Adrenal gland (tissue), 12 donors: ENCODE results near the gene CLEC14A. TPM values are rescaled to one million over a fixed set of nuclear protein-coding genes. Genes with fewer than 3 reads are reported as not detected.

Experiments
- DNase-seq, 7 donors: peaks; one replicate each; pipeline ENCODE4 v3.0.0-alpha.2; 2019 to 2020
- H3K27ac ChIP-seq, 5 donors: fragments of 200-600 bp; sonication (generic) in 4 of 5; 1 replicate in 3 of 5; 2 replicates in 2 of 5; pipeline versions ENCODE4 v1.5.1 to v1.8.0; 2016 to 2020; ENCODE audit warnings: mild to moderate bottlenecking in 1 of 5
- H3K27me3 ChIP-seq: fragments of 200-600 bp; 2 replicates; pipeline ENCODE4 v1.8.0; 2021
- H3K36me3 ChIP-seq, 2 donors: fragments of 200-600 bp; replicated peaks in 1 of 2; 1 replicate in 1 of 2; 2 replicates in 1 of 2; pipeline versions ENCODE4 v1.5.1 to v1.8.0; 2018 to 2022
- H3K4me1 ChIP-seq, 2 donors: fragments of 200-600 bp; replicated peaks in 1 of 2; 1 replicate in 1 of 2; 2 replicates in 1 of 2; pipeline versions ENCODE4 v1.5.1 to v1.8.0; 2018 to 2021
- H3K4me3 ChIP-seq, 4 donors: fragments of 200-600 bp; sonication (generic) in 3 of 4; one replicate each; pipeline ENCODE4 v1.5.1; 2016 to 2018
- H3K9me3 ChIP-seq, 3 donors: fragments of 200-600 bp; sonication (generic) in 1 of 3; replicated peaks in 1 of 3; 1 replicate in 2 of 3; 2 replicates in 1 of 3; pipeline versions ENCODE4 v1.5.1 to v1.8.0; 2016 to 2021
- CTCF ChIP-seq, 6 experiments: fragments of 450-650 bp in 4 of 6; fragments of 200-600 bp in 2 of 6; sonication (generic) in 1 of 6; IDR thresholded peaks; 1 replicate in 5 of 6; 2 replicates in 1 of 6; pipeline versions ENCODE4 v1.5.1 to v1.8.0; 2016 to 2021; ENCODE audit warnings: antibody characterized with exemption in 6 of 6, mild to moderate bottlenecking in 2 of 6, moderate library complexity in 1 of 6
- POLR2A ChIP-seq, 2 donors: fragments of 450-650 bp; IDR thresholded peaks; one replicate each; pipeline ENCODE4 v1.6.1; 2017; ENCODE audit warnings: antibody characterized with exemption in 2 of 2, mild to moderate bottlenecking in 2 of 2, moderate library complexity in 1 of 2
- intact Hi-C, 2 donors: fragments of 100-400 bp; cut with DNase I; formaldehyde crosslinking; loops; one replicate each; pipeline versions ENCODE4 v1.14.1 to v1.15.0; 2022 to 2023
- polyA plus RNA-seq, 3 donors: library from polyadenylated mRNA; stranded (reverse); fragments of 200-250 nt in 2 of 3; fragments of 350-450 nt in 1 of 3; fragmentation: Illumina TruSeq in 1 of 3; extraction: RNeasy Lipid Tissue Mini Kit (QIAGEN cat#74804) in 1 of 3; gene quantifications; one replicate each; pipeline ENCODE4 v1.2.3, GENCODE V29; 2013 to 2014
- total RNA-seq, 9 donors: library from RNA; depleted of rRNA in 4 of 9; stranded (reverse); fragments of >200 nt in 4 of 9; fragments of 120-200 nt in 1 of 9; fragmentation: NEBNext Ultra II Directional in 1 of 9; extraction: Animal tissue kit (Norgen Biotek cat#: 25700) in 1 of 9; gene quantifications; one replicate each; pipeline versions ENCODE4 v1.1.0 to v1.2.4, GENCODE V29; 2013 to 2023
- donor health status: healthy with polysubstance abuse.
- donor health status: Bipolar disorder and iron deficiency.
- donor health status: DM: yes; HTN: yes; CAD: no.
- donor health status: DM: no; HTN: no; CAD: no.
- donor health status: DM: no; HTN: no; CAD: no.
- donor health status: DM: yes; HTN: yes; CAD: no.

The CLEC14A gene
- total and polyA plus RNA-seq, 12 donors = 4.0 to 26.1 (median 17.5) TPM

- intact Hi-C loops = no loop called here
- no peaks in the 10 kb centered on the region for H3K36me3 ChIP-seq
- H3K9me3 ChIP-seq = peaks cover 0 to 4% (median 0%) of the 10 kb centered on the region in 3 donors
- H3K4me3 ChIP-seq = no peak overlapping the region
- no peaks in the 10 kb centered on the region for H3K4me1 ChIP-seq
- H3K27me3 ChIP-seq = peaks cover 23% of the 10 kb centered on the region
- TF ChIP-seq CTCF (IDR thresholded peaks at IDR 0.05) = no peak
- TF ChIP-seq POLR2A (IDR thresholded peaks at IDR 0.05) = no peak
- no peak overlapping the region for H3K27ac ChIP-seq
- DNase-seq = no peak
These were observed 51.2 kb downstream of the CLEC14A start for GRCh38 chr14:38204719-38205115.

Other genes with a start within 250 kb of the CLEC14A start
- gene SSTR1, start 48.2 kb downstream of the CLEC14A start, total RNA-seq = under 1 TPM in 7 of 9 donors, not detected in 2; under 0.01 to 0.65 (median 0.29) TPM
- under 1 TPM; 0.08 to 0.57 (median 0.11) TPM for gene SSTR1, start 48.2 kb downstream of the CLEC14A start, polyA plus RNA-seq